HG02759 (cell line): ENCODE measurements around the gene PPP1R14C.

ENCODE experiments used
- ATAC-seq: cut with Tn5 transposase; IDR thresholded peaks from one replicate; pipeline ENCODE4 v1.9.1; 2021; ENCODE audit warnings: mild to moderate bottlenecking, moderate library complexity; ENCODE audit not compliant: unreplicated experiment

The PPP1R14C gene

DNA sequence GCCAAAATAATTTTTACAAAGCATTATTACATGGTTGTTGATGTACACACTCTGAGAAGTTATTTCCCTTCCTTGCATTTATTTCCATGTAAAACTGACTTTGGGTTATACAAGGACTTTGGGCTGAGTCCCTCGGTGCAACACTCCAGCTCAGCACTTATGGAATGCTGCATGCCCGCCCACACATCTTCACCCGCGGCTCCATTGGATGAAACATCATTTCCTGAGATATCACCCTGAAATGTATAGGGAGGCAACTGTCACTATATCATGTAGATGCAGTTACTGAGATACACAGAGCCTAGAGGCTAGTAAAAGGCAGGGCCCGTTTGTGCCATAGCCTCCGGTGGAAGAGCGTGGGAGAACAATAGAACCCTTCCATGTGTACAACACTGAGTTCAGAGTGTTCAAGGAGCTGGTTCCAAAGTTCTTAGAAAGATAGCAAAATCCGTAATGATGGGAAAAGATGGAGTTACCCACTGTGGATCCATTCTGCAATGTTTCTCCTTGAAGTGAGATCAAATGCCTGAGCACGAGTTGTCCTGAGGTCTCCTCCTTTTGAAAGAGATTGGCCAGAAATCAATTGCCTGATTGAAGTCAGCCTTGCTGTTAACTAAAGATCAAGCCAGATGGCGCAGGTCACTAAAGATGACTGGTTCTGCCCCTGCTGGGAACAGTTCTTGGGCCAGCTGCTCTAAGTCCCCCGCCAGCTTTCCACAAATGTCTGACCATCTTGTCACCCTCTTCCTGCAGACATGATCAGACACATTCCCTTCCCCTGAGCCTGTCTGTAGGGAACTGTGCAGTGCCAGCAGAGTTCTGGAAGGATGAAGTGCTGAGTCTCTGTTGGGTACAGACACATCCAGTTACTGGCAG, 125.1 kb downstream of the PPP1R14C start:
- no peak for ATAC-seq

DNA sequence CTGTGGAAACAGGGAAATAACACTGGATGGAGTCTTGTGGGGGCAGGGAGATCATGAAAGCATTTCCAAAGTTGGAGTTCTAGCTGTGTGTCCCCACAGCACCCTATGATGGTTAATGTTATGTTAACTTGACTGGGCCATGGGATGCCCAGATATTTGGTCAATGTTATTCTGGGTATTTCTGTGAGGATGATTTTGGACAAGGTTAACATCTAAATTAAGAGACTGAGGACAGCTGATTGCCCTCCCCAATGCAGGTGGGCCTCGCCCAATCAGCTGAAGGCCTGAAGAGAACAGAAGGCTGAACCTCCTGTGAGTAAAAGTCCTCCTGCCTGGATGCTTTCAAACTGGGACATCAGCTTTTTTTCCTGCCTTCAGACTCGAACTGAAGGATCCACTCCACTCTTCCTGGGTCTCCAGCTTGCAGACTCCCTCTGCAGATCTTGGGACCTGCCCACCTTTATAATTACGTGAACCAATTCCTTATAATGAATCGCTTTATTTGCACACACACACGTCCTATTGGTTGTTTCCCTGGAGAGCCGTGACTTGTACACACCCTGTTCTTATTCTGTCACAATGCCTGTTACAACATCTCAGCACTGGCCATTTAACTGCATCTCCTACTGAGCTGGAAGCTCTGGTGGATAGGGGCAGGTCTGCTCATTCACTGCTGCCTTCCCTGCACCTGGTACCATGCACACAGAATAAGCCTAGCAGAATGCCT, 126.4 kb downstream of the PPP1R14C start:
- no peak for ATAC-seq

- no peak for ATAC-seq
These were observed 127.0 kb downstream of the PPP1R14C start for GRCh38 chr6:150269857-150270223.

GRCh38 chr6:150270330-150271052, 127.6 kb downstream of the PPP1R14C start:
- ATAC-seq: no peak

DNA sequence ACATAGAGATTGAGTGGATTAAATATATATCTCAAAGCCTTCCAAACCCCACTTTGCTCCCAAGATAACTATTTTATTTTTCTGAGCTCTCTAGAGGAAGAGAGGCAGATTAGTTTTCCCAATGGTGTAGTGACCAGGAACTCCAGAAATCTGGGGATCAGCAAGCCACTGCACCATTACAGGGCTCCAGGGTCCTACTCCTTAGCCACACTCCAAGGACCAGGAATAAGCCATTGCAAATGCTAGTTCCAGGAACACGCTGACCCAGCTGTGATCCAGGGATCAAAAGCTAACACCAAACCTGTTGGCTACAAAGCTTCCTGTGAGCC, 128.3 kb downstream of the PPP1R14C start:
- no peak for ATAC-seq

GRCh38 chr6:150271501-150272263, 128.8 kb downstream of the PPP1R14C start:
- ATAC-seq: no peak

DNA sequence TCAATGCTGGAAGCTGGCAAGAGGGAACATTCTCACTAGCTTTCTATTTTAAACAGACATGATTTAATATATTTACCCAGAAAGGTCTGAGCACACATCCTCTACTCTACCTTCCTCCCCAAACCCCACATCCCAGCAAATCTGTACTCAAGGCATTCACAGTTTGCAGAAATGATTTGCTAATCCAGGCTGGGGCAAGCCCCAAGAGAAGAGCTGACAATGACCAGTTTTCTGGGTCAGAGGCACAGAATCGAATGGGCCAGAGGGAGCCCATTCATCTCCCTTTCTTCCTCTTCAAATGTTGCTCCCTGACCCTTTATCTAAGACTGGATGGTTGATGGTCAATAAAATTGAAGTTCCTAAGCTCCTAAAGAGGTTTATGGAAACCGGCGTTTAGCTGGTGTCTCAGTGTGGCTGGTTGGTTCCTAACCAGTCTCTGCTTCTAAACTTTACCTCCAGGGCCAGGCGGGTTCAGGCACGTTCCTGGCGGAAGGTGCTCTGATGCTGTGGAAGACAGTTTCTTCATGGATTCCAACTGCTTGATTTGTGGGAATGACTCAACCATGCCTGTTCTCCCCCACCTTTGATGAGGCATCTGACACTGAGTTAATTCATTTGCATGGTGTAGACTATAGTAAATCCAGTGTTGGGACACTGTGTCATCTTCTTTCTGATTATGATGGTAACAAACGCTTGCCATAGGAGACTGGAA, 129.6 kb downstream of the PPP1R14C start:
- ATAC-seq: no peak

DNA sequence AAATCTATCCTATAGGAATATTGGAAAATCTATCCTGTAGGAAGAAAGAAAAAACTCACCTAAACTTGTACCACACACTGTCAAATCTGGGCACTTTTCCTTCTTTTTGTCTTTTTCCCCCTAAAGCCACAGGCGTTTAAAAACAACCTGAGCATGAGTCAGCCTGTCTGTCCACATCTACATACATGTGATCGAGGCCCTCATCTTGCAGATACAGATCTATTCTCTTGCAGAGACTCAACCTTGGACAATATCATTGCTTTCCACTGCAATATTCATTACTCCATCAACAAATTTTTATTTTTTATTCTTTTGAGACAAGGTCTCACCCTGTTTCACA, 130.1 kb downstream of the PPP1R14C start:
- ATAC-seq: no peak

- peak; percentile 75 for ATAC-seq
These were observed 130.8 kb downstream of the PPP1R14C start for GRCh38 chr6:150273457-150274309.

DNA sequence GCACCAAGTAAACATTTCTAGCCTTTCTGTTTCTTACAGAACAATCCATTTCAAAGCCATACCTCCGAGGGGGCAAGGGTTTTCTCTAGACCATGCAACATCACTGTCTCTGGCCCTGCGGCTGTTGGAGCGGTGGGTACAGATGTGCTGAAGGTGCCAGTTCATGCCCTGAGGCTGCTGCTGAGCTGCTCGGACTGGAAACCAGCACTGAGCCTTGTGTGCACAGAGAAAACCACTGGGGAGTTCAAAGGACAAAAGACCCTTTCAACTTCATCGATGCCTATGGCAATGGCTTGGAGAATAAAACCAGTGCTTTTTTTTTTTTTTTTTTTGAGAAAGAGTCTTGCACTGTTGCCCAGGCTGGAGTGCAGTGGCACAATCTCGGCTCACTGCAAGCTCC, 132.6 kb downstream of the PPP1R14C start:
- no peak for ATAC-seq

DNA sequence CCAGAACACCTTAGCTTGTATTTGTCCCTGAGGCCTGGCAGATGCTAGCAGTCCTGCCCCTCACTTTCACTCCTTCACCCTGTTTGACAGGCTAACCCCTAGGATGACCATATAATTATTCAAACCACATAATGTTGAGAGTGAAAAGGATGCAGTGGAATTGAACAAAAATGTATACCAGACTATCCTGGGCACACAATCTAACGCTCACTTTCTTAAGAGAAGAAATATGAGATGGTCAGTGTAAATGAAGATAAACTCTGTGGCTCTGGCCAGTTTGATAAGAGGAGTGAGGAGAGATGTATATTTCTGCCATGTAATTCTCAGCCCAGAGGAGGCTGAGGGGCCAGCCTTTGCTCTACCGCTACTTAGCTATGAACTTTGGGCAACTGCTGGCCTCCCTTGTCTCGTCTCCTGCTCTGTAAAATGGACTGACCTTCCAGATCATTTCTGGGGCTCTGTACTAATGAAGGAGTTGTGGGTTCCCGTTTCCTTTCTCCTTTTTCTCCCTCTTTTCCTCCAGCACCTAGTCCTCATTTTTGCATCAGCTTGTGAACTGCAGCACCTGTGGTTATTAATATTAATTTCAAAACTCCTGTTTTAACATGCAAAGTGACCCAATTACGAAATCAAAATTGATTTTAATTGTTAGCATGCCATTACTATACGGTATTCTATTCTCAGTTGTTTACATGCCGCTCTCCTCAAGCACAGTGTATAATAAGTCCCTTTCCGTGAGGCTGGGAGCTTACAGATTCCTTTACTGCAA, 133.5 kb downstream of the PPP1R14C start:
- ATAC-seq: no peak

GRCh38 chr6:150276937-150277742, 134.3 kb downstream of the PPP1R14C start:
- ATAC-seq: no peak

DNA sequence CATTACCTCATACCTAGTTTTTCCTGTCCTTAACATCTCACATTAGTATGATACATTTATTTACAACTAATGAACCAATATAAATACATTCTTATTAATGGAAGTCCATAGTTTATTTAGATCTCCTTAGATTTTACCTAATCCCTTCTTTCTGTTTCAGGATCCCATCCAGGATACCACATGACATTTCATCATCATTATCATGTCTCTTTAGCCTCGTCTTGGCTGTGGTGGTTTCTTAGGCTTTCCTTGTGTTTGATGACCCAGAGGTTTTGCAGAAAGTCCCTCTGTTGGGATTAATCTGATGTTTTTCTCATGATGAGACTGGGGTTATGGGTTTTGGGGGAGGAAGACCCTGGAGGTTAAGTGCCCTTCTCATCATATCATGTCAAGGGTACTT, 136.7 kb downstream of the PPP1R14C start:
- no peak for ATAC-seq

DNA sequence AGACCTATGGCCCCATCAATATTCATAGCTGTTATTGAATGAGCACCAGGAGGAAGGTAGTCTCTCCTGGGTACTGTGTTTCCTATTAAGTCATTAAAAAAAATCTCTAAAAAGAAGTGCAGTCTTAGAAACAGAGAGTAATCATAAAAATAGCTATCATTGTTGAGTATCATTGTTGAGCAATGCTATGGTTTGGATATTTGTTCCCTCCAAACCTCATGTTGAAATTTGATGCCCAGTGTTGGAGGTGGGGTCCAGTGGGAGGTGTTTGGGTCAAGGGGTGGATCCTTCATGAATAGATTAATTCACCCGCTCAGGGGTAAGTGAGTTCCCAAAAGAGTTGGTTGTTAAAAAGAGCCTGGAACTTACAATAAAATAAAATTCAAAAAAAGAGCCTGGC, 137.9 kb downstream of the PPP1R14C start:
- ATAC-seq: no peak

- ATAC-seq: no peak
These were observed 138.9 kb downstream of the PPP1R14C start for GRCh38 chr6:150281767-150282166.

- ATAC-seq: no peak
These were observed 140.0 kb downstream of the PPP1R14C start for GRCh38 chr6:150282806-150283205.

DNA sequence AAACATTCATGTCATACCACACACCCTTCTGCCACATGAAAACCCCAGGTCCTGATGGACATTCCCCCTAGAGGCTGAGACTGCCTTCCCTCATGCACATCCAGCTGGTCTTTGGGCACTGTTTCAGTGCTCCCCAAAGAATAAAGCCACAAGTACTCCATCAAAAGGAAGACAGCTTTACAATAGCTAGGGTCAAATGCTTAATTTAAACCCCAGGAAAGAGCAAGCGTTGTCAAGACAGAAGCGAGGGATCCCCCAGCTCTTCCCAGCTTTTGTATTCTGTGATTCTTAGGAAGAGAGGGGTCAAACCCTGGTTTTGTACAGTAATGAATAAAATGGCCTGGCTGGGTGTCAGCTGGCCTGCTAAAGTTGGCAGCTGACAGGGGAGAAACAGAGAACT, 143.6 kb downstream of the PPP1R14C start:
- no peak for ATAC-seq

GRCh38 chr6:150286912-150287311, 144.1 kb downstream of the PPP1R14C start:
- no peak for ATAC-seq
